ENCODE measurements around the gene ZBTB7C. TPM values are rescaled to one million over a fixed set of nuclear protein-coding genes. Genes with fewer than 3 reads are reported as not detected.

Gene ZBTB7C
- total RNA-seq, 2 donors from 2014 or later, result 25.1 to 36.4 TPM

DNA sequence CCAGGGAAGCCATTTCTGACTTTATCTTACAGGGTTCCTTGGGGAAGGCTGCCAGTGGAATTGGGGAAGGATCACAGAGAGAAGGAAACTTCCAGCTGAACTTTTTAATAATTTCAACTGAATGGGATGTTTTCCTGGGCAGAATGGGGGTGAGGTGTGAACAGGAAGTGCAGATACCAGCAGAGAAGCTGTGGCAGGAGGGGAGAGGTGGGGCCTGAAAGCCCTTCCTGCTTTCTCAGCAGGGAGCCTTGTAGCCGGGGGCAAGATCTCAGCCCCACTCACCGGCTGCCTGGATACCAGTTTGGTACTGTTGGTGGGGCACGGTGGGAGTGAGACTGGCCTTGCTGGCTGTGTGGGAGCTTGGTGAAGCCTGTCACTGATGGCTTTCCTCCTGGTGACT, 170.5 kb downstream of the ZBTB7C start:
- H3K9ac ChIP-seq (ENCODE audit: low read depth in 2 of 2, low read length in 2 of 2), result no peak overlapping the region
- TF ChIP-seq CTCF (IDR thresholded peaks at IDR 0.05), result no peak
- H3K4me3 ChIP-seq, result no peak overlapping the region
- no peak for DNase-seq
- no peaks in the 10 kb centered on the region for H3K36me3 ChIP-seq
- H3K27ac ChIP-seq, result no peak overlapping the region
- H3K27me3 ChIP-seq, result no peaks in the 10 kb centered on the region
- H3K4me1 ChIP-seq, result no peaks in the 10 kb centered on the region
- intact Hi-C loops (cut with DNase I), result no loop called here
- no peaks in the 10 kb centered on the region for H3K9me3 ChIP-seq

DNA sequence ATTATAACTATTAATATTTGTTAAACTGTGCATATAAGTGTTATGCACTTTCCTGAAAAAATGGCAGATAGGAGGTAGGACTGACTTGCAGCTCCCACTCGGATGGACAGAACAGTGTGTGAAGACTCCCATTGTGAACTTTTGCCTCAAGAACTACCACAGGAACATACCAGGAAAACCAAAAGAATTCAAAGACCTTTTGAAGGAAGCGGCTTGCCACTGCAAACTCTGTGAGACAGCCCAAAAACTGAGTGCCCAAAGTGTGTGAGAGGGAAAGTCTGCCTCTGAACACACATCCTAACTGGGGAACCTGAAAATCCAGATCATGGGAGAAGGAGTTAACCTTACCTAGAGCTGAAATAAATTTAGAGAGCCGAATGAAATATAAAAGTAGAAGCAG, 171.0 kb downstream of the ZBTB7C start:
- Histone ChIP-seq H3K4me1 (no peaks in the 10 kb centered on the region), H3K36me3 (no peaks in the 10 kb centered on the region), H3K27me3 (no peaks in the 10 kb centered on the region), H3K27ac (no peak overlapping the region), H3K4me3 (no peak overlapping the region), H3K9ac (ENCODE audit: low read depth in 2 of 2, low read length in 2 of 2) (no peak overlapping the region), H3K9me3 (no peaks in the 10 kb centered on the region)
- intact Hi-C loops (cut with DNase I), result no loop called here
- DNase-seq, result no peak
- TF ChIP-seq CTCF (IDR thresholded peaks at IDR 0.05), result no peak

- Histone ChIP-seq H3K4me3 (no peak overlapping the region), H3K9ac (ENCODE audit: low read depth in 2 of 2, low read length in 2 of 2) (no peak overlapping the region), H3K27me3 (no peaks in the 10 kb centered on the region), H3K9me3 (no peaks in the 10 kb centered on the region), H3K4me1 (no peaks in the 10 kb centered on the region), H3K36me3 (no peaks in the 10 kb centered on the region), H3K27ac (no peak overlapping the region)
- intact Hi-C loops (cut with DNase I), result no loop called here
- DNase-seq, result no peak
- TF ChIP-seq CTCF (IDR thresholded peaks at IDR 0.05), result no peak
Observed at GRCh38 chr18:48236822-48237221, 172.4 kb downstream of the ZBTB7C start.

DNA sequence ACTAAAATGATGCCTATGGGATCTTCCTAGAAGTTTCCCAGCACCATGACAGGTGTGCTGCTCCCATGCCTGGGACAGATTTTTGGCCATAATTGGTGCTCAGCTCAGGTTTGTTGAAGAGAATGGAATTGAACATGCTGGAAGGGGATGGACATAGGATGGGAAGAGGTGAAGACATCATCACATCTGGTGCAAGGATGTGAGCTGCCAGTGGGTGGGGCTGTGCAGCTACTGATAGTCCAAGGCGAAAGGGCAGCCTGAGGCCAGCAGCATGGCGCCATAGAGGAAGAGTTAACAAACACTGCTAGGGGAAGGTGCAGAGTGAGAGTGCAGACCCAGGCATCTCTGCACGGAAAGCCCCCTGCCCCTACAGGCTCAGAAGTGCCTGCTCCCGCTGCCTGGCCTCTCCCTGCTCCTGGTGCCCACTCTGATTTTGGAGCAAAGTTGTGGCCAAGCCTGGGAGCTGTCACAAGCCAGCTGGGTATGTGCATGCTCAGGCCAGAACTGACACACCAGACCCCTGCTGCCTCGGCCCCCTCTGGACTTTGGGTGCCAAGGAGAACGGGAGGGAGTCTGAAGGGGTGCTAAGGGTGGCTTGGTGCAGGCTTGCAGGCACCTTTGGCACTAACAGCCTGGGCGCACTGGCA, 178.6 kb downstream of the ZBTB7C start:
- no peak overlapping the region for H3K27ac ChIP-seq
- no peaks in the 10 kb centered on the region for H3K36me3 ChIP-seq
- H3K9me3 ChIP-seq, result no peaks in the 10 kb centered on the region
- intact Hi-C loops (cut with DNase I), result loop anchor here (5.0 kb wide), 1 partner anchor 117 kb away; no protein-coding TSS in a partner anchor
- TF ChIP-seq CTCF (IDR thresholded peaks at IDR 0.05), result peak; percentile 61
- H3K4me1 ChIP-seq, result no peaks in the 10 kb centered on the region
- no peak overlapping the region for H3K4me3 ChIP-seq
- no peaks in the 10 kb centered on the region for H3K27me3 ChIP-seq
- peak; percentile 79 for DNase-seq
- H3K9ac ChIP-seq (ENCODE audit: low read depth in 2 of 2, low read length in 2 of 2), result no peak overlapping the region

DNA sequence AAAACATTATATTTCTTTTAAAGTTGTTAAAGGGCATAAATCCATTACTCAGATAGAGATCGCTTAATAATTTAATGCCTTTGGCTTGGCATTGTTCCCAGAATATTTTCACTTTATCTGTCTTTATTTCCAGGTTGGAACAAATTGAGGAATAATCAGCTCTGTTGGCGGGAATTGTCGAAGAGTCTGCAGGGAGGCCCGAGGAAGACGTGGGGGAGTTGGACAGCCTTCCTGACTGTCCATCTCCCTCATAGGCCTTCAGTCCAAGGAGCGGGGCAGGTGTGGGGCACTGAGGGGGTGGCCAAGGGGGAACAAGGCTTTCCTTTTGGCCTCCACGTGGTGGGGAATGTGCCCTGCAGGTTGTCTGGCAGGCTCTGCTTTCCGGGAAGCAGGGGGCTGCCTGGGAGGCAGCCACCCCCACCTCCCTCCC, 179.6 kb downstream of the ZBTB7C start:
- TF ChIP-seq CTCF (IDR thresholded peaks at IDR 0.05), result no peak
- no peaks in the 10 kb centered on the region for H3K27me3 ChIP-seq
- intact Hi-C loops (cut with DNase I), result loop anchor here (5.0 to 10.0 kb wide), 2 partner anchors 195 to 218 kb away; no protein-coding TSS in a partner anchor
- H3K4me1 ChIP-seq, result no peaks in the 10 kb centered on the region
- no peaks in the 10 kb centered on the region for H3K9me3 ChIP-seq
- no peak overlapping the region for H3K9ac ChIP-seq (ENCODE audit: low read depth in 2 of 2, low read length in 2 of 2)
- DNase-seq, result no peak
- no peaks in the 10 kb centered on the region for H3K36me3 ChIP-seq
- H3K4me3 ChIP-seq, result no peak overlapping the region
- no peak overlapping the region for H3K27ac ChIP-seq

Measured in colonic mucosa (tissue), 4 donors.